HG03460 (cell line): ENCODE results near the gene MARCHF10.
"Not testable (repeated sequence)": the region's sequence is repeated elsewhere in the genome, so short reads cannot be mapped to it uniquely, and the experiment has no call there.

Experiments used
- ATAC-seq: cut with Tn5 transposase; IDR thresholded peaks from one replicate; pipeline ENCODE4 v1.9.1; 2021; ENCODE audit not compliant: unreplicated experiment

The MARCHF10 gene, protein sequence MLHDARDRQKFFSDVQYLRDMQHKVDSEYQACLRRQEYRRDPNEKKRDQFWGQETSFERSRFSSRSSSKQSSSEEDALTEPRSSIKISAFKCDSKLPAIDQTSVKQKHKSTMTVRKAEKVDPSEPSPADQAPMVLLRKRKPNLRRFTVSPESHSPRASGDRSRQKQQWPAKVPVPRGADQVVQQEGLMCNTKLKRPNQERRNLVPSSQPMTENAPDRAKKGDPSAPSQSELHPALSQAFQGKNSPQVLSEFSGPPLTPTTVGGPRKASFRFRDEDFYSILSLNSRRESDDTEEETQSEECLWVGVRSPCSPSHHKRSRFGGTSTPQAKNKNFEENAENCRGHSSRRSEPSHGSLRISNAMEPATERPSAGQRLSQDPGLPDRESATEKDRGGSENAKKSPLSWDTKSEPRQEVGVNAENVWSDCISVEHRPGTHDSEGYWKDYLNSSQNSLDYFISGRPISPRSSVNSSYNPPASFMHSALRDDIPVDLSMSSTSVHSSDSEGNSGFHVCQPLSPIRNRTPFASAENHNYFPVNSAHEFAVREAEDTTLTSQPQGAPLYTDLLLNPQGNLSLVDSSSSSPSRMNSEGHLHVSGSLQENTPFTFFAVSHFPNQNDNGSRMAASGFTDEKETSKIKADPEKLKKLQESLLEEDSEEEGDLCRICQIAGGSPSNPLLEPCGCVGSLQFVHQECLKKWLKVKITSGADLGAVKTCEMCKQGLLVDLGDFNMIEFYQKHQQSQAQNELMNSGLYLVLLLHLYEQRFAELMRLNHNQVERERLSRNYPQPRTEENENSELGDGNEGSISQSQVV

DNA sequence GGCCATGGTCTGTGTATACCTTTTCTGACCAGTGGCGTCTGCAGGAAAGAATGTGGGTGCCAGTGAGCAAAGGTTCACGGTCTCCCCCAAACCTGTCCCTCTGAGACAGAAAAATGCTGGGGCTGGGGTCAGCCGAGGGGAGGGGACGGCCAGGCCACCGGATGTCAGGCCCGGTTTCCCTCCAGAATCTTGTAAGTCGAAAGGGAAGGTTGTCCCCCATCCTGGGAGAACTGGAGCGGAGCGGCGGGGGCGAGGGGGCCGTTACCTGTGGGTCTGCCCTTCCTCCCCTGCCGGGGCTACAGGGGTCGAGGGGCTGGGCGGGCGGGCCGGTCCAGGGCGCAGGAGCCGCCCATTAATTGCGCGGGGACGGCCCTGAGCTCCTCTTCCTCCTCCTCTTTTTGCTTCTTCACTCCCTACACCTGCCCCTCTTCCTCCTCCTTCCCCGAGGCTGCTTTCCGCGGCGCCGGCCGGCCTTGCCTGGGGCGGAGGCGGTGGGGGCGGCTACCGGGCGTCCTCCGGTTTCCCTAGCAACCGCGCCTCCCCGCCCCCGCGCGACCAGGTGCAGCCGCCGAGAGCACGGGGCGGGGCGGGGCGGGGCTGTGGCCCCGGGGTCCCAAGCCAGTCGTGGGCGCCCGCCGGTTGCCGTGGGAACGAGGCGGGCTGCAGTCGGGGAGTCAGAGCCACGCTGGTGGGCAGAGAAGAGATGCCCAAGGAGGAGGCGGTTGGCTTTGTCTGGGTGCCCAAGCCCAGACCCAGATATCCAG lies at the start of gene MARCHF10:
Gene MARCHF10, minus strand, starts transcription at position 503 of the 764 bp plus-strand sequence. CDS start 6,579 bp downstream, outside the sequence.
- no peak for ATAC-seq

DNA sequence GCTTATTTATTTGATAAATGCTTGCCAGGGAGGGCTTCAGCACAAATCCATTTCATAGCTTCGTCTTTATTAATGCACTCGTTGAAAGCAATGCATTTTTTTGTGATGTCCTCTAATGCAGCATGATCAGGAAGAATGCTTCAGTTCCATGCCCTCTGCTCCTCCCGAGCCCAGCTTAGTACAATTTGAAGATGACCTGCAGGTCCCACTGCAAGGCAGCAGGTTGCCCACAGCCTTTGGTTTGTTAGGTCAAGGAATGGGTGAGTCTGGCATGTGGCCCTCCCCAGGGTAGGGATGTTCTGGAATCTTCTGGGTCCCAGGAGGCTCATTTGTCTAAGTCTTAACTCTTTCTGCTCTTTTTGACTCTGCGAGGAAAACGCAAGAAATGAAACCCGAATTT lies 49.4 kb upstream of the MARCHF10 start:
- ATAC-seq = no peak

DNA sequence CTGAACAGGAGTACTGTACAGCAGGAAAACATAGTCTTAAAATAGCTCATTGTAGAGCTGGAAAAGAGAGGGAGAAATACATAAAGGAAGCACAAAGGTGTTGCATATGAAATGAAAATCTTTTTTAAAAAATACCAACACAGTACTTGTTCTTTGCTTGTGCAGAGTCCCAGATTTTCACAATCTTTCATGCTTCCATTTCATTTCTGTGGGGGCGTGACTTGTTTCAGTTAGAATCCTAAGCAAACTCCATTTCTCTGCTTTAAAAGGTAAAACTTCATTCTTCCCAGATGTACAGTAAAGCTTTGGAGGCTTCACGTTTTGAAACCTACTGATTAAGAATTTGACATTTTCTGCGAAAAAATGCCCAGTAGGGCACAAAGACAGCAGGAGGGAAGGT lies 48.5 kb upstream of the MARCHF10 start:
- ATAC-seq = no peak

DNA sequence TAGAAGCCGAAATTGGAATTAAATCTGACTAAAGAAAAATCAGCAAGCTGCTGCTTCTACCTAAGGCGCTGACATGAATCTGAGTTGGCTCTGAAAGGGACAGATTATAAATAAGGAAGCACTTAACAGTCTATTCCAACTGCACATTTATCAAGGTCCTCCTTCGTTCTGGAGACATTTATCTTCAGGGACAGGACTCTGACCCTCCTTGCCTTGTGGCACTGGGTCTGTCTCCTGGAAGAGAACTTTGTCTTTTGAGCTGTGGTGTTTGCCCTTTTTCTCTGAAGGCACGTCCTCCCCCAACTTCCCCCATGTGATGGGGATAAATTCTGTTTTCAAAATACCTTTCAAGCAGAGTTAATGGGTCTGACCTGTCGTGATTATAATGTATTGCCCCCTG lies 47.0 kb upstream of the MARCHF10 start:
- ATAC-seq = no peak

DNA sequence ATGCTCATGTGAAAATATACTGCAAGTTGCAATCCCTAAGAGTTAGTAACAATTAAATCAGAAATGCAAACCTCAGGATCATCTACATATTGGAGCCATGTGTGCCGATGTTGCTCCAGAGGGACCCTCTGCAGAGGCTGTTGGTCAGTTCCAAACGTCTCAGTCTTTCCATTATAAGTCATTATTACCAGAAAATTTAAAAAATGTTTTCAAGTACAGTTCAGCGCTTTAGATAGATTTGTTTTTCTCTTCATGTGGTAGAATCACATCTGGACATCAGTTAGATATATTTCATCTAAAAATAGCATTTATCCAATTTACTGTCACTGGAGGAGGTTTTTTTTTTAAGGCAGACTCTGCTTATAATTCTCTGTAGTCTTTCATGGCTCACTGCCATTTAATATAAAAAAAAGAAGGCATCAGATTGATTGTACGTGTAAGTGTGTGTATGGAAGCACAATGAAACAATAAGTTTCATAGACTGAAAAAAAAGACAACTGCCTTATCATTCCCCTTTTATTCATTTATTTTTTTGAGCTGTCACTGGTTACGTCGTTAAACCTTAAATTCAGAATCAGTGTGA lies 46.1 kb upstream of the MARCHF10 start:
- ATAC-seq = no peak

GRCh38 chr17:62852195-62852594 lies 44.1 kb upstream of the MARCHF10 start:
- no peak for ATAC-seq

DNA sequence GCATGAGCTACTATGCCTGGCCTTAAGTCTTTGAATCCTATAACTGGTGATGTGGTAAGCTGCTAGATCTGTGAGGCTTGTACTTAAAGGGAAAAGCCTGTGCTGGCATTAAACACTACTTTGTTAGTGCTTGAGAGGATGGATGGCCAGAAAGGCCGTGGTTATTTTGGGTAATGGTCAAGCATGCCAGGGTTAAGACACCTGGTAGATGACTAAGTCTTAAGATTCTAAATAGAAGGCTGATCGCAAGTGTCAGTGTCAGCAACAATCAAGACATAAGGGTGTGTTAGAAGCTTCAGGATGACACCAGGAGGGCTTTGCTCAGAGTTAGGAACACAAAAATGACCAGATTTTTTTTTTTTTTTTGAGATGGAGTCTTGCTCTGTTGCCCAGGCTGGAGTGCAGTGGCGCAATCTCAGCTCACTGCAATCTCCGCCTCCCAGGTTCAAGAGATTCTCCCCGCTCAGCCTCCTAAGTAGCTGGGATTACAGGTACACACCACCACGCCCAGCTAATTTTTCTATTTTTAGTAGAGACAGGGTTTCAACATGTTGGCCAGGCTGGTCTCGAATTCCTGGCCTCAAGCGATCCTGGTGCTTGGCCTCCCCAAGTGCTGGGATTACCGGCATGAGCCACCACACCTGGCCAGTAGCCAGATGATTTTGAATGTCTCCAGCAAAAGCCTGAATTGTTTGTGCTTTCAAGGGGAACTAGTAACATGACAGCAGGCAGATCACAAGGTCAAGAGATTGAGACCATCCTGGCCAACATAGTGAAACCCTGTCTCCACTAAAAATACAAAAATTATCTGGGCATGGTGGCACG lies 41.7 kb upstream of the MARCHF10 start:
- not testable (repeated sequence) for ATAC-seq

DNA sequence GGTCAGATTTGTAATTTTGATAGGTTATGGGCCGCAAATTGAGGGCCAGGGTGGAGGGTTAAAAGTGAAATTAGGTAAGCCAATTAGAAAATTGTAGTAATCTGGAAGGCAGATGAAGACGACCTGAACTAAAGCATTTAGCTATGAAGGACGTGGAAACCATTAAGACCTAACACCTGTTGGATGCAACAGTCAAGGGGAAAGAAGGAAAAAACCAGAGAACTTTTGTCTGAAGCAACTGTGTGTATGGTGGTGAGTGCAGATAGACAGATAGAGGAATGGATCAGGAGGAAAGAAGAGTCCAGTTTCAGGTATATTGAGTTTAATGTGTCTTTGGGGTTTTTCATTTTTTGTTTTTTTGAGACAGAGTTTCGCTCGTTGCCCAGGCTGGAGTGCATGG lies 40.2 kb upstream of the MARCHF10 start:
- ATAC-seq = no peak

DNA sequence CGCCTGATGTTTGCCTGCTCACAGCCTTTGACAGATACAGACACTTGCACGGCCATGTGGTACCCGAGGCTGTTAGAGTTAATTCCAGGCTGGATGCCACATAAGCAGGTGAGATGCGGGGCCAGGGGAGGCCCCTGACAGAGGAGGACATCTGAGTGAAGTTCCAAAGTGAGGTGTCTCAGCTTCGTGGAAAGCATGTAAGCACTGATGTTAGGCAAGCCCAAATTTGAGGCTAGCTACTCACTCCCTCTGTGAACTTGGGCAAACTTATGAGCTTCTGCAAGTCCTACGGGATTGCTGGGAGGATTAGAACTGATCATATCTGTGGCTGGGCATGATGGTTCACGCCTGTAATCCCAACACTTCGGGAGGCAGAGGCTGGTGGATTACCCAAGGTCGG lies 39.3 kb upstream of the MARCHF10 start:
- no peak for ATAC-seq

DNA sequence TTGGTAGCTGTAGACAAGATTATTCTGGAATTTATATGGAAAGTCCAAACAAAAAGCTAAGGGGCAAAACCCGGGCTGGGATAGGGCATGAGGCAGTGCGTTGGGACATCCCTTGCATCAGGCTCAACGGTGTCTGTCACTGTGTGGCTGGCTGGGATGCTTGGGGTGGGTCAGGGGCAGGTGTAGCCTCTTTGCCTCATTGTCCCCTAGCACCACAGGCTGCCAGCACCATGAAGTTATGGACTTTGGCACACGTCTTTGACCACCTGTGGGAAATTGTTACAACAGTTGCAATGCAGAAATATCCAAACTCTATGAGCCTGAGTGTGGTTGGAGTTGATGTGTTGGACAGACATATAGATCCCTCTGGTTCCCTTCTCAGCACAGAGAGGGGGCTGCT lies 32.8 kb upstream of the MARCHF10 start:
- ATAC-seq = no peak

DNA sequence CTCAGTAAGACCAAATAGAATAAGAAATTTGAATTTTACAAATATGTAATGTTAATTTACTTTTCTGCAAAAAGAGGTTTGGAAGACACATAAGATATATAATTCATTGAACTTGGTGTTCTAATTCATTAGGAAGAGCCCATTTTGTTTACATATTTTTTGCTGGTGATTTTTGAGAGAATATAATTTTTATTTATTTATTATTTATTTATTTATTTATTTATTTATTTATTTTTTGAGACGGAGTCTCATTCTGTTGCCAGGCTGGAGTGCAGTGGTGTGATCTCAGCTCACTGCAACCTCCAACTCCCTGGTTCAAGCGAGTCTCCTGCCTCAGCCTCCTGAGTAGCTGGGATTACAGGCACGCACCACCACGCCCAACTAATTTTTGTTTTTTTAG lies 25.7 kb upstream of the MARCHF10 start:
- not testable (repeated sequence) for ATAC-seq

DNA sequence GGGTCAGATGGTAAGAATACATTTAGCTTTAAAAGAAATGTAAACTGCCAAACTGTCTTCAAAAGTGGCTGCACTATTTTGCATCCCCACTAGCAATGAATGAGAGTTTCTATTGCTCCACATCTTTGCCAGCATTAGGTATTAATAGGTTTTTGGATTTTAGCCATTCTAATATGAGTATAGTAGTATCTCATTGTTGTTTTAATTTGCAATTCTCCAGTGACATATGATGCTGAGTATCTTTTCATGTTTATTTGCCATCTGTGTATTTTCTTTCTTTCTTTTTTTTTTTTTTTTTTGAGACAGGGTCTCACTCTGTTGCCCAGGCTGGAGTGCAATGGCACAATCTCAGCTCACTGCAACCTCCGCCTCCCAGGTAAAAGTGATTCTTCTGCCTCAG lies 24.3 kb upstream of the MARCHF10 start:
- ATAC-seq = no peak

- not testable (repeated sequence) for ATAC-seq
Observed at GRCh38 chr17:62831066-62831465, 23.0 kb upstream of the MARCHF10 start.

DNA sequence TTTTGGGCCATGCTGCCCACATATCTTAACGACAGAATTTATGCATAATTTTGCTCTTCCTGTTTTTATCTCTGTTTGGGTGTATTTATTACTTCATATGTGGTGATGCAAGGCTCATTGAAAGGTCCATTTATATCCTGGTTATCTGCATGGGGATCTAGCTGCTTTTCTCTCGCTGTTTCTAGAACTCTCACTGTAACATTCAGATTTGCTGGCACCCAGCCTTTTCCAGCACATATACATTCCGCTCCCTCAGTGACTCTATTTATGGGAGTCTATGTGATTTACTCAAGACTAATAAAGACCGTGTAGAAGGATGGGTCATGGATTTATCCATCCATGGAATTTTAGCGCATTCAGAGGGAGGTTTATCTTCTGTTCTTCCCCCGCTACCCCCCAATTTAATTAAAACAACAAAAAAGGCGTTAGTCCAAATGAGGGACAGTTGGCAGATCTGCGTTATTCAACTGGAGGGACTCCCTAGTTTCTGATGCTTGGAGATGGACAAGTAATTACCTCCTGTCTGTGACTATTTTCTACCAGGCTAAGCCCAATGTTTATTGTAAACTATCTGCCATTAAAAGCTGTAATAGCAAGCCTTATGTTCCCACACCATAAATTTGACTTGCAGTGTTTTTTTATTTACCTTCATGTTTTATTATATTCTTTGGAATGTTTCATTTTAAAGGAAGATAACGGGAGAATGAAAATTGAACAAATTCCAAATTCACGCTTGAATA lies 19.8 kb upstream of the MARCHF10 start:
- ATAC-seq = no peak

DNA sequence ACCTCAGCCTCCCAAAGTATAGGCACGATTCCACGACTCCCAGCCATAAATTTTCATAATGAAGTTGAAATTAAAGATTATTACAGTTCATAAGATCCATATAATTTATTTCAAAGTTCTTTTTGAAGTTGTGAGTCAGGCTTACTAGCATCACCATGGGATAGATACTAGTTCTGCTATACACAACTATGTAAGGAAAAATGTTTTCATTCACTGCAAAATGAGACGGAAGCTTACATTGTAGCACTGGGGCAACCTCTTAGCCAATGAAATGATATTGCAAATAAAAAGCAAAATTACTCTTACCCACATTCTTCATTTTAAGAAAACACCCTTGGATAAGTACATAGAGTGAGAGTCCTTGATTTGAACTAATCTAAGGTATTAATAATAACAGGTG lies 18.8 kb upstream of the MARCHF10 start:
- no peak for ATAC-seq

GRCh38 chr17:62825182-62825581 lies 17.1 kb upstream of the MARCHF10 start:
- no peak for ATAC-seq

DNA sequence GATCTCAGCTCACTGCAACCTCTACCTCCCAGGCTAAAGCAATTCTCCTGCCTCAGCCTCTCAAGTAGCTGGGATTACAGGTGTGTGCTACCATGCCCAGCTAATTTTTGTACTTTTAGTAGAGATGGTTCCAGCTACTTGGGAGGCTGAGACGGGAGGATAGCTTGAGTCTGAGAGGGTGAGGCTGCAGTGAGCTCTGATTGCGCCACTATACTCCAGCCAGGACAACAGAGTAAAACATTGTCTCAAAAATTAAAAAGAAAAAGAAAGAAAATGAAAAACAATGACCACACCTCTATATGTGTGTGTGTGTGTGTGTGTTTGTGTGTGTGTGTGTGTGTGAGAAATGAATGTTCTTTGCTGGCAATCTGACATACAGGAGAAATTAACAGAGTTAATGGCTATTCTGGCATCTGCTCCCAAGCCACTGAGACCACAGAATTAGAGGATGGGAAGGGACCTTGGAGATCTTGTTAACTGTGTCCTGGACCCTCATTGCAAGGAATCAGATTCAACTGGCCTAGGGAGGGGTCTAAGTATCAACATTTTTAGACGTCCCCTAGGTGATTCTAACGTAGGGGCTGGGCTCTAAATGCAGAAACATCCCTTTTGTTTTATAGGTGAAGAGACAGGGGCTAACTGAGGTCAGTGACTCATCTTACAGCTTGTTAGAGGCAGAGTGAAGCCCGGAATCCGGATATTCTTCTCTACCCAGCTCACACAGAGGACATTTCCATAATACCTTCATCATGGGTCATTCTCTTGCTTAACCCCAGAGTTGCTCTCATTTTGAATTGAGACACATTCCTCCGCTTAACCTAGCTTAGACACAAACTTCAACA lies 16.4 kb upstream of the MARCHF10 start:
- ATAC-seq = no peak

DNA sequence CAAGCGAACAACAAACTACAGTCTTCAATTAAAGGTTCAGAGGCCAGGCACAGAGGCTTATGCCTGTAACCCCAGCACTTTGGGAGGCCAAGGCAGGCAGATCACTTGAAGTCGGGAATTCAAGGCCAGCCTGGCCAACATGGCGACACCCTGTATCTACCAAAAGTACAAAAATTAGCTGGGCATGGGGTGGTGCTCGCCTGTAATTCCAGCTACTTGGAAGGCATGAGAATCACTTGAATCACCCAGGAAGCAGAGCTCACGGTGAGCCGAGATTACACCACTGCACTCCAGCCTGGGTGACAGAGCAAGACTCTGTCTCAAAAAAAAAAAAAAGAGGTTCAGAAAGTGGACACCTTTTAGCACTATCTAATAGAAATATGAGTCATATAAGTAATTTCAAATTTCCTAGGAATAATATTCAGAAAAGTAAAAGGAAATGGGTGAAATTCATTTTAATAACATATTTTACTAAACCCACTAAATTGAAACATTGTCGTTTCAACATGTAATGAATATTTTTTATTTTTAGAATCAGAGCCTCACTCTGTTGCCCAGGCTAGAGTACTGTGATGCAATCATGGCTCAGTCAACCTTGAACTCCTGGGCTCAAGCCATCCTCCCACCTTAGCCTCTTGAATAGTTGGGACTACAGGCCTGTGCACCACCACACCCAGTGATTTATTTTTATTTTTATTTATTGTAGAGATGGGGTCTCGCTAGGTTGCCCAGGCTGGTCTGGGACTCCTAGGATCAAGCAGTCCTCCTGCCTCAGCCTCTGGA lies 15.2 kb upstream of the MARCHF10 start:
- ATAC-seq = no peak
